OCI-LY3 (cell line): ENCODE measurements around the gene FAM135A.

Experiments used
- H2AFZ ChIP-seq: fragments of 200-600, 300-600 bp; shearing (Covaris generic); 2 replicates; pipeline ENCODE4 v1.6.0; 2014; ENCODE audit warnings: antibody characterized with exemption, low read depth, low read length
- H3K27ac ChIP-seq: fragments of 200-600, 300-600 bp; sonication (generic); 2 replicates; pipeline ENCODE4 v1.5.1; 2014; ENCODE audit warnings: mild to moderate bottlenecking, low read length, moderate library complexity, mixed read lengths
- H3K27me3 ChIP-seq: fragments of 200-600, 300-600 bp; sonication (generic); 2 replicates; pipeline ENCODE4 v1.6.1; 2014; ENCODE audit warnings: low read depth, low read length, mixed read lengths
- H3K36me3 ChIP-seq: fragments of 200-600, 300-600 bp; sonication (generic); replicated peaks from 2 replicates; pipeline ENCODE3; 2014; ENCODE audit warnings: low read depth, low read length, mixed read lengths
- H3K4me1 ChIP-seq: fragments of 300-600, 200-600 bp; sonication (generic); 2 replicates; pipeline ENCODE4 v1.6.1; 2014; ENCODE audit warnings: low read length, mixed read lengths
- H3K4me2 ChIP-seq: fragments of 200-600, 300-600 bp; sonication (generic); 2 replicates; pipeline ENCODE4 v1.6.1; 2014; ENCODE audit warnings: low read length, mixed read lengths
- H3K4me3 ChIP-seq: fragments of 300-600, 200-600 bp; sonication (generic); 2 replicates; pipeline ENCODE4 v1.5.1; 2014; ENCODE audit warnings: antibody characterized with exemption, mild to moderate bottlenecking, low read length, moderate library complexity
- H3K79me2 ChIP-seq: fragments of 300-600, 200-600 bp; shearing (Covaris generic); 2 replicates; pipeline ENCODE4 v1.6.1; 2014; ENCODE audit warnings: mild to moderate bottlenecking, low read length, mixed read lengths
- H3K9ac ChIP-seq: fragments of 300-600, 200-600 bp; shearing (Covaris generic); 2 replicates; pipeline ENCODE4 v1.6.0; 2014; ENCODE audit warnings: mild to moderate bottlenecking, low read length, moderate library complexity
- H3K9me3 ChIP-seq: fragments of 200-600, 300-600 bp; shearing (Covaris generic); 2 replicates; pipeline ENCODE4 v1.6.1; 2014; ENCODE audit warnings: low read length, mixed read lengths; ENCODE audit not compliant: insufficient read depth
- H4K20me1 ChIP-seq: fragments of 200-600, 300-600 bp; sonication (generic); 2 replicates; pipeline ENCODE4 v1.6.1; 2016; ENCODE audit warnings: low read length, mixed read lengths; ENCODE audit not compliant: insufficient read depth
- CTCF ChIP-seq: fragments of 200-600, 300-600 bp; sonication (generic); IDR thresholded peaks from 2 replicates; pipeline ENCODE4 v1.5.1; 2014; ENCODE audit warnings: antibody characterized with exemption, low read length, low read depth
- EZH2phosphoT487 ChIP-seq: fragments of 200-600 bp; shearing (Covaris generic); IDR thresholded peaks from 2 replicates; pipeline ENCODE4 v1.6.1; 2018; ENCODE audit warnings: antibody characterized with exemption, mixed run types, low read depth

FAM135A gene

DNA sequence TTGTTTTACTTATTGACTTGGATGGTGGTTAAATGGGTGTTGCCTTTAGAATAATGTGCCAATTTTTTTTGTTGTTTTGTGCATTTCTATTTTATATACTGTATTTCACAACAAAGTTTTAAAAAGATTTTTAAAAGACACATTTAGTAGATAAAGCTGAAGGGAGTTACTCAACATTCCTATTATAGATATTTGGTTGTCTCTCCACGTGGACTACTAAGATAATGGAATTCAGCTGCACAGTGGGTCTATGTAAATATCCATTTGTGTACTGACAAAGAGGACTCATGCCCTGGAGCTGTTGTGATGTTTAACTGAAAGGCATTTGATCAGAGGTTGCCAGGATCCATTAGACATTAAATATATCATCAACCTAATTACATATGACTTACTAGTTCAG lies 23.2 kb upstream of the FAM135A start:
- no peak for TF ChIP-seq EZH2phosphoT487
- TF ChIP-seq CTCF: no peak
- Histone ChIP-seq H3K4me1 (no peaks in the 10 kb centered on the region), H3K4me3 (no peak overlapping the region), H3K9me3 (no peaks in the 10 kb centered on the region), H2AFZ (no peak overlapping the region), H3K27me3 (no peaks in the 10 kb centered on the region; the same call in 1 of the 2 replicates), H3K36me3 (no peaks in the 10 kb centered on the region), H3K27ac (no peak overlapping the region), H4K20me1 (no peaks in the 10 kb centered on the region), H3K79me2 (no peaks in the 10 kb centered on the region), H3K9ac (no peak overlapping the region), H3K4me2 (no peak overlapping the region)

- H3K27me3 ChIP-seq: no peaks in the 10 kb centered on the region; the same call in 1 of the 2 replicates
- no peaks in the 10 kb centered on the region for H3K36me3 ChIP-seq
- H3K9ac ChIP-seq: no peak overlapping the region
- no peak overlapping the region for H3K4me3 ChIP-seq
- no peak overlapping the region for H3K4me2 ChIP-seq
- no peaks in the 10 kb centered on the region for H3K4me1 ChIP-seq
- no peaks in the 10 kb centered on the region for H4K20me1 ChIP-seq
- no peak overlapping the region for H2AFZ ChIP-seq
- no peak overlapping the region for H3K27ac ChIP-seq
- no peaks in the 10 kb centered on the region for H3K9me3 ChIP-seq
- no peaks in the 10 kb centered on the region for H3K79me2 ChIP-seq
- no peak for TF ChIP-seq CTCF
- no peak for TF ChIP-seq EZH2phosphoT487
These were observed 21.8 kb upstream of the FAM135A start for GRCh38 chr6:70391492-70391891.

- Histone ChIP-seq H3K4me1 (no peaks in the 10 kb centered on the region), H3K27ac (no peak overlapping the region), H3K9ac (no peak overlapping the region), H3K27me3 (no peaks in the 10 kb centered on the region), H3K4me2 (no peak overlapping the region), H3K79me2 (no peaks in the 10 kb centered on the region), H3K9me3 (no peaks in the 10 kb centered on the region), H3K4me3 (no peak overlapping the region), H2AFZ (no peak overlapping the region), H3K36me3 (no peaks in the 10 kb centered on the region), H4K20me1 (no peaks in the 10 kb centered on the region)
- TF ChIP-seq EZH2phosphoT487 (no peak), CTCF (no peak)
These were observed 18.6 kb upstream of the FAM135A start for GRCh38 chr6:70394518-70395300.

GRCh38 chr6:70395301-70395672 lies 18.0 kb upstream of the FAM135A start:
- Histone ChIP-seq H3K36me3 (no peaks in the 10 kb centered on the region), H4K20me1 (no peaks in the 10 kb centered on the region), H3K27ac (no peak overlapping the region), H3K27me3 (no peaks in the 10 kb centered on the region), H3K79me2 (no peaks in the 10 kb centered on the region), H3K4me1 (no peaks in the 10 kb centered on the region), H3K4me3 (no peak overlapping the region), H3K9ac (no peak overlapping the region), H2AFZ (no peak overlapping the region), H3K4me2 (no peak overlapping the region), H3K9me3 (no peaks in the 10 kb centered on the region)
- TF ChIP-seq EZH2phosphoT487: no peak
- no peak for TF ChIP-seq CTCF
